GM12872 (cell line): ENCODE data around the gene RPL36A.

Source experiments
- TF ChIP-seq, protein P1 (sequence below): IDR thresholded peaks from 3 replicates; pipeline ENCODE4 v1.5.1; 2011; ENCODE audit warnings: low read depth, mild to moderate bottlenecking, low read length, moderate library complexity; ENCODE audit not compliant: insufficient read depth

Gene RPL36A

DNA sequence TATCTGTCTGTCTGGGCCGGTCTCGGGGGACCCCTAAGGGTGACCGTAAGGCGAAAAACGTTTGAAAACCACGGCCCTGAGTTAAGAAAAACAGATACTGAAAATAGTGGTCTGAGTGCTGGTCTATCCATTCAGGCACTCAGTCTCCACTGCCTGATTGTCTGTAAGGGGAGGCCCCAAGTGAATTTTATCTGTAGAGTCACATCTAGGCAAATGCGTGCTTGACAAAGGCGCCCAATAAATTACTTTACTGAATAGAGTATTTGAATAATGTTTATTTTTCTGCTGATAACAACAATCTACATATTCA is 17.7 kb downstream of the RPL36A start:
- TF ChIP-seq, protein P1, sequence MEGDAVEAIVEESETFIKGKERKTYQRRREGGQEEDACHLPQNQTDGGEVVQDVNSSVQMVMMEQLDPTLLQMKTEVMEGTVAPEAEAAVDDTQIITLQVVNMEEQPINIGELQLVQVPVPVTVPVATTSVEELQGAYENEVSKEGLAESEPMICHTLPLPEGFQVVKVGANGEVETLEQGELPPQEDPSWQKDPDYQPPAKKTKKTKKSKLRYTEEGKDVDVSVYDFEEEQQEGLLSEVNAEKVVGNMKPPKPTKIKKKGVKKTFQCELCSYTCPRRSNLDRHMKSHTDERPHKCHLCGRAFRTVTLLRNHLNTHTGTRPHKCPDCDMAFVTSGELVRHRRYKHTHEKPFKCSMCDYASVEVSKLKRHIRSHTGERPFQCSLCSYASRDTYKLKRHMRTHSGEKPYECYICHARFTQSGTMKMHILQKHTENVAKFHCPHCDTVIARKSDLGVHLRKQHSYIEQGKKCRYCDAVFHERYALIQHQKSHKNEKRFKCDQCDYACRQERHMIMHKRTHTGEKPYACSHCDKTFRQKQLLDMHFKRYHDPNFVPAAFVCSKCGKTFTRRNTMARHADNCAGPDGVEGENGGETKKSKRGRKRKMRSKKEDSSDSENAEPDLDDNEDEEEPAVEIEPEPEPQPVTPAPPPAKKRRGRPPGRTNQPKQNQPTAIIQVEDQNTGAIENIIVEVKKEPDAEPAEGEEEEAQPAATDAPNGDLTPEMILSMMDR, result no peak

GRCh38 chrX:101409043-101409442 is 18.2 kb downstream of the RPL36A start:
- TF ChIP-seq, protein P1, result no peak

DNA sequence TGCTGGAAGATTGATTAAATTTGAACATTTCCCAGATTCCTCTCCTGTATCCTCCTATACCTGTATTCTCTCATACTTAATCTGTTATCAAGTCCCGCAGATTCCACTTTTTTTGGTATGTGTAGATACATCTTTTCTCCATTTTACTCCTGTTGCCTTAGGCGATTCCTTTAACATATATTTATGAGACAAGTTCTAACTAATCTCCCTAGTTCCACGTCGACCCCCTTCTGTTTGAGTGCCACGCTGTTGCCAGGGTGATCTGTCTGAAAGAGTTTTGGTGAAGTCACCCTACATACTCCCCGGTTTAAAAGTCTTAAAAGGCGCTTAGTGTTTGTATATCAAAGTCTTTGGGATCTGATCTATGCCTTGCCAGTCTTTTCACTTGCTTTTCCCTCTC is 19.6 kb downstream of the RPL36A start:
- TF ChIP-seq, protein P1, result no peak

DNA sequence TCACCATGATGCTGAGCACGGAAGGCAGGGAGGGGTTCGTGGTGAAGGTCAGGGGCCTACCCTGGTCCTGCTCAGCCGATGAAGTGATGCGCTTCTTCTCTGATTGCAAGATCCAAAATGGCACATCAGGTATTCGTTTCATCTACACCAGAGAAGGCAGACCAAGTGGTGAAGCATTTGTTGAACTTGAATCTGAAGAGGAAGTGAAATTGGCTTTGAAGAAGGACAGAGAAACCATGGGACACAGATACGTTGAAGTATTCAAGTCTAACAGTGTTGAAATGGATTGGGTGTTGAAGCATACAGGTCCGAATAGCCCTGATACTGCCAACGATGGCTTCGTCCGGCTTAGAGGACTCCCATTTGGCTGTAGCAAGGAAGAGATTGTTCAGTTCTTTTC is 21.2 kb downstream of the RPL36A start:
- TF ChIP-seq, protein P1, result no peak

DNA sequence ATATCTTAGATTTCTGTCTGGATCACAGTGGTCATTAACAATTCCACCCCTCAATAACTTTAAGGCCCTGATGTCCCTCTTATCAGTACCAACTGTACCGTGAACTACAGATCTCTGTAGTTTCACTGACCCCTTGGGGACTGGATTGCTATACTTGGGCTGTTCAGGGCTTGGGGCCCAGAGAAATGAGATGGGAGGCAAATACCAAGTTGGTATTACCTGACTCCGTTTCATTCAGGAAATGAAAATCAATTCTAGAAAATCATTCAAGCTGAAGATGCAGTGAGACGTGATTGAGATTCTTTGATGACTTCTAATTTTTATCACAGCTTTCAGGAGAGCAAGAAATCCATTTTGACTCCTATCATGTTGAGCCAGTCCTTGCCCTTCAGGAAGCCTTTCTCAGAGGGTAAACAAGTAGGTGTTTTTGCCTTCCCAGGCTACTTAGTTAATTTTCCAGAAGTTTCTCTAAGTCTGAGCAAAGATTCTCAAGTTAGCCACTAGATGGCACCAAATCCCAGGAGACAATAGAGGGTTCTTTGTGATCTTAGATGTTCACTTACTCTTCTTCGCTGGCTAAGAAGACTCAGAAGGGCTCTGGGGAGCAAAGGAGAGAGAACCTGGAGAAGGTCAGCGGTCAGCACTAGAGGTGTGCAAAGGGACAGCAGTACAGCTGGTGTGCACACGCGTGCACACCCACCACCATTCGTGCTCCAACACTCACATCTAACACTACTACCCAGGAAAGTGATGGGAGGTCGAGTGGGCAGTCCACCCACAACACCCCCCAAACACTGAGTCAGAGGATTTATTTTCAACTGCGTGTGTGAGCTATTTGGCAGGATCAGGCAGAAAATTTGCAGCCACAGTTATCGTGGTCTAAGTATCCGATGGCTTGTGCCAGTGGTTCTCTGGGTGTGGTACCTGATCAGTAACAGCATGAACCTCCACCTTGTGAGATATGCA is 24.7 kb downstream of the RPL36A start:
- TF ChIP-seq, protein P1, result peak; percentile 66

- TF ChIP-seq, protein P1, result no peak
Measured at GRCh38 chrX:101416691-101417090, 25.9 kb downstream of the RPL36A start.

DNA sequence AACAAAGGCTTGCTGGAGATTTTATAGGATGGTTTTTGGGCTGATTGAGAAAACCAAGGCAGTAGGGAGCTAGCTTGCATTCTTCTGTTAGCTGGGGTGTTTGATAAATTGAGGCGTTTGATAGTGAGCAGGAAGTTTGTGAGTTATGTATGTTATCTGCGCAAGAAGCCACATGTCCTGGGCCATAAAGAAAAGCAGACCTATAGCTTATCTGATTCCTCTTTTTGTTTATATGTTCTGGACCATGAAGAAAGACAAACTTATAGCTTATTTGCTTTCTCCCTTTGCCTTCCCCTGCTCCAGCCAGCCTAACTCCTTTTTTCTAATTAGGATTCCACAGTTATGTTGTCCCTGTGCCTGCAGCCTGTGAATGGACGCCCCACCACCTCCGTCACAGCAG is 26.4 kb downstream of the RPL36A start:
- TF ChIP-seq, protein P1, result no peak
